Measurements from ENCODE around the gene EML4. TPM values are rescaled to one million over a fixed set of nuclear protein-coding genes. Genes with fewer than 3 reads are reported as not detected.

The EML4 gene
- total and polyA plus RNA-seq, 2 donors from 2014 or later: 13.0 to 53.6 TPM

DNA sequence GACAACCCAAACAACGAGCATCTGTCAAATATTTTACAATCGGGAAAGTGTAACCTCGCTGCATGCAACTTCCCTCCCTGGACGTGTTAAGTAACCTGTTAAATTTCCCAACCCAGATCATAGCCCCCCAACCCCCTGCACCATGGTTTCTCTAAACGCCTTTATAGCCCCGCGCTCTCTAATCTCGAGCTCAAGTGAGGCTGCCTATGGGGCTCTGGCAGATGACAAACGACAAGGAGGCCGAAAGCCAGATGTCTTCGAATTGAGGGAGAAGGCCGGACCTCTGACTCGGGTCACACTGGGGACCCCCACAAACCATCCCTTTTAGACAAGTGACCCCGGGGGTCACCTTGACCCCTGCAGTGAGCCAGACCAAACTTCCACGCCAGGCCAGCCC, 191.3 kb downstream of the EML4 start:
- no peaks in the 10 kb centered on the region for H3K9me3 ChIP-seq (ENCODE audit: control insufficient read depth in 2 of 3, insufficient read depth in 1 of 3, low read length in 3 of 3)
- H3K4me3 ChIP-seq (ENCODE audit: low read length in 3 of 3): peak overlapping the region; percentile 92 to 95 (median 92)
- H3K4me1 ChIP-seq (ENCODE audit: control insufficient read depth in 2 of 3, insufficient read depth in 2 of 3, low read depth in 1 of 3, low read length in 3 of 3): peaks cover 6 to 8% (median 7%) of the 10 kb centered on the region in 3 donors
- no peaks in the 10 kb centered on the region for H3K36me3 ChIP-seq (ENCODE audit: control insufficient read depth in 2 of 3, insufficient read depth in 3 of 3, low read length in 3 of 3)
- no peaks in the 10 kb centered on the region for H3K27me3 ChIP-seq (ENCODE audit: control insufficient read depth, insufficient read depth, low read length)
- peak overlapping the region; percentile 98 for H3K27ac ChIP-seq (ENCODE audit: low read depth in 2 of 2, low read length in 2 of 2)
- peak overlapping the region; percentile 90 to 97 (median 94) for H3K9ac ChIP-seq (ENCODE audit: low read length in 3 of 3)
- intact Hi-C loops (cut with DNase I): no loop called here
- TF ChIP-seq, protein P1, sequence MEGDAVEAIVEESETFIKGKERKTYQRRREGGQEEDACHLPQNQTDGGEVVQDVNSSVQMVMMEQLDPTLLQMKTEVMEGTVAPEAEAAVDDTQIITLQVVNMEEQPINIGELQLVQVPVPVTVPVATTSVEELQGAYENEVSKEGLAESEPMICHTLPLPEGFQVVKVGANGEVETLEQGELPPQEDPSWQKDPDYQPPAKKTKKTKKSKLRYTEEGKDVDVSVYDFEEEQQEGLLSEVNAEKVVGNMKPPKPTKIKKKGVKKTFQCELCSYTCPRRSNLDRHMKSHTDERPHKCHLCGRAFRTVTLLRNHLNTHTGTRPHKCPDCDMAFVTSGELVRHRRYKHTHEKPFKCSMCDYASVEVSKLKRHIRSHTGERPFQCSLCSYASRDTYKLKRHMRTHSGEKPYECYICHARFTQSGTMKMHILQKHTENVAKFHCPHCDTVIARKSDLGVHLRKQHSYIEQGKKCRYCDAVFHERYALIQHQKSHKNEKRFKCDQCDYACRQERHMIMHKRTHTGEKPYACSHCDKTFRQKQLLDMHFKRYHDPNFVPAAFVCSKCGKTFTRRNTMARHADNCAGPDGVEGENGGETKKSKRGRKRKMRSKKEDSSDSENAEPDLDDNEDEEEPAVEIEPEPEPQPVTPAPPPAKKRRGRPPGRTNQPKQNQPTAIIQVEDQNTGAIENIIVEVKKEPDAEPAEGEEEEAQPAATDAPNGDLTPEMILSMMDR (IDR thresholded peaks at IDR 0.05; ENCODE audit: borderline replicate concordance, extremely low read depth, insufficient read depth): no peak
- FAIRE-seq (no peak), DNase-seq (peak in 1 of 5 donors; percentile 49)

DNA sequence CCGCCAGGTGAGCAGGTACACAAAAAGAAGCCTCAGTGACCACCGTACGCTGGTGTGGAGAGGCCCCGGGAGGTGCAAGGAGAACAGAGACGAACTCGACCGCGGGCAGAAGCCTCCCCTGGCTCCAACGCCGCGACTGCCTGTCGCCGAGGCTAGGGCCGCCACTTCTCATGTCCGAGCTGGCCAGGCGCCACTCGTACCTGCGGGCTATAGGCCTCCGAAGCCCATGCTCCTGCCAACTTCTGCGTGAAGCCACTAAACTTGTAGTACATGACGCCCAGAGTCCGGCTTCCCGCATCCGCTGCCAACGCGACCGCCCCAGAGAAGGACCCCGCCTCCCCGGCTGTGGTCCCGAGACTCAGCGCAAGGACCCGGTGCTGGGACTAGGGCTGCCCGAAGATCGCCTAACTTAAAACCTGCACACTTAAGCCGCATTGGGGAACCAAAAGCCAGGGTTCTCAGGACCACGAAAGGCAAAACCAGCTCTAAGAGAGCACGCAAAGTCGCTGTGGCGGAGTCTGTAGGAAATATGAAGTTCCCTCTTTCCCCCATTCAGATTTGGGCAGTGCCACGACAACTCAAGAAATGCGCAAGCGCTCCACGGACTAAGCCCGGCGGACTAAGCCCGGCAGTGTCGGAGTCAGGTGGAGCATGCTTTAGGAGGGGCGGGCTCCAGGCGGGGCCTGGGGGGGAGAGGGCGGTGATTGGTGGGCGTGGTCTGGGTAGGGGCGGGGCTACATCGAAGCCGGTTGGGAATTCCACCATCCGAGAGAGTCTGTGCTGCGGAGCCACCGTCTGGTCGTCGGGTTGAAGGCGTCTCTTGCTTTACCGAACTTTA, 192.0 kb downstream of the EML4 start, which contains the start of gene COX7A2L:
Gene COX7A2L, minus strand, starts transcription at position 328 of the 838 bp plus-strand sequence. Its CDS starts 56 bp downstream, at position 272.
- intact Hi-C loops (cut with DNase I): no loop called here
- H3K4me3 ChIP-seq (ENCODE audit: low read length in 3 of 3): peak within 1 kb of the TSS; percentile 92 to 95 (median 92)
- TF ChIP-seq, protein P1 (IDR thresholded peaks at IDR 0.05; ENCODE audit: borderline replicate concordance, extremely low read depth, insufficient read depth): peak; percentile 43
- FAIRE-seq (no peak), DNase-seq (peak; percentile 99)
- H3K9me3 ChIP-seq (ENCODE audit: control insufficient read depth in 2 of 3, insufficient read depth in 1 of 3, low read length in 3 of 3): no peaks in the 10 kb centered on the region
- H3K9ac ChIP-seq (ENCODE audit: low read length in 3 of 3): peak within 1 kb of the TSS; percentile 90 to 97 (median 94)
- H3K27ac ChIP-seq (ENCODE audit: low read depth in 2 of 2, low read length in 2 of 2): peak within 1 kb of the TSS; percentile 98
- H3K4me1 ChIP-seq (ENCODE audit: control insufficient read depth in 2 of 3, insufficient read depth in 2 of 3, low read depth in 1 of 3, low read length in 3 of 3): peaks cover 6 to 8% (median 7%) of the 10 kb centered on the region in 3 donors
- H3K36me3 ChIP-seq (ENCODE audit: control insufficient read depth in 2 of 3, insufficient read depth in 3 of 3, low read length in 3 of 3): no peaks in the 10 kb centered on the region
- no peaks in the 10 kb centered on the region for H3K27me3 ChIP-seq (ENCODE audit: control insufficient read depth, insufficient read depth, low read length)

DNA sequence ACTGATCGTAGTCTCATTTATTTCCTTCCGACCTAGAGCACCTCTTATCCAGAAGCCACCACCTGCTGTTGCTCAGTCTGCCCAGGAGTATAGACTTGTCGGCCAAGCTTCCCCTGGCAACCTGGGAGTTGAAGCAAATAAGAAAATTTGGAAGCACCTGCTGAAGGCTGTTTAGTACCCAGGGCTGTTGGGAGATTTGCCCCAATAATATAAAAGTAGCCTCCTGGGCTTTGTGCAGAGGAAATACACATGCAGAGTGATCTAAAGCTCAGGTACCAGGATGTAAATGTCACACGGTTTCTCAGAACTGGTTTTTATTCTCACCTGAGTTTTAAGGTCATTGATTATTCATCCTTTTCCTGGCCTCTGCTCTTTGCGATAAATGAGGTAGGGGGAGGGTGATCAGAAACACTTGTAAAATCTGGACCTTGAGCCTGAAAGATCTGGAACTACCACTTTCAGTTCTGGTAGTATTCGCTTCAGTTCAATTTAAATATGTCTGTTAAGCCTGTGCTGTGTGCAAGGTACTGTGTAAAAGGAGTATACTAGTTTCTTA, 192.7 kb downstream of the EML4 start:
- TF ChIP-seq, protein P1 (IDR thresholded peaks at IDR 0.05; ENCODE audit: borderline replicate concordance, extremely low read depth, insufficient read depth): no peak
- H3K27me3 ChIP-seq (ENCODE audit: control insufficient read depth, insufficient read depth, low read length): no peaks in the 10 kb centered on the region
- DNase-seq (no peak), FAIRE-seq (no peak)
- H3K36me3 ChIP-seq (ENCODE audit: control insufficient read depth in 2 of 3, insufficient read depth in 3 of 3, low read length in 3 of 3): no peaks in the 10 kb centered on the region
- peak overlapping the region in 2 of 3 donors; percentile 50 to 87 for H3K9ac ChIP-seq (ENCODE audit: low read length in 3 of 3)
- no peaks in the 10 kb centered on the region for H3K9me3 ChIP-seq (ENCODE audit: control insufficient read depth in 2 of 3, insufficient read depth in 1 of 3, low read length in 3 of 3)
- intact Hi-C loops (cut with DNase I): no loop called here
- peak overlapping the region; percentile 62 to 75 for H3K27ac ChIP-seq (ENCODE audit: low read depth in 2 of 2, low read length in 2 of 2)
- peak overlapping the region; percentile 45 to 71 (median 59) for H3K4me3 ChIP-seq (ENCODE audit: low read length in 3 of 3)
- peaks cover 6 to 8% (median 7%) of the 10 kb centered on the region in 3 donors for H3K4me1 ChIP-seq (ENCODE audit: control insufficient read depth in 2 of 3, insufficient read depth in 2 of 3, low read depth in 1 of 3, low read length in 3 of 3)
